Activated gamma-delta T cell treated with anti-CD3 and anti-CD28 coated beads, Interleukin-2, amount 50 U/mL, for 16 hours (primary cell): ENCODE data around the gene FBRSL1.
A peak's percentile ranks its signal among the peaks of the same experiment; 100 is the strongest.

Experiments
- DNase-seq: peaks from one replicate; pipeline ENCODE4 v3.0.0-alpha.2; 2020; ENCODE audit warnings: low read depth

Gene FBRSL1

DNA sequence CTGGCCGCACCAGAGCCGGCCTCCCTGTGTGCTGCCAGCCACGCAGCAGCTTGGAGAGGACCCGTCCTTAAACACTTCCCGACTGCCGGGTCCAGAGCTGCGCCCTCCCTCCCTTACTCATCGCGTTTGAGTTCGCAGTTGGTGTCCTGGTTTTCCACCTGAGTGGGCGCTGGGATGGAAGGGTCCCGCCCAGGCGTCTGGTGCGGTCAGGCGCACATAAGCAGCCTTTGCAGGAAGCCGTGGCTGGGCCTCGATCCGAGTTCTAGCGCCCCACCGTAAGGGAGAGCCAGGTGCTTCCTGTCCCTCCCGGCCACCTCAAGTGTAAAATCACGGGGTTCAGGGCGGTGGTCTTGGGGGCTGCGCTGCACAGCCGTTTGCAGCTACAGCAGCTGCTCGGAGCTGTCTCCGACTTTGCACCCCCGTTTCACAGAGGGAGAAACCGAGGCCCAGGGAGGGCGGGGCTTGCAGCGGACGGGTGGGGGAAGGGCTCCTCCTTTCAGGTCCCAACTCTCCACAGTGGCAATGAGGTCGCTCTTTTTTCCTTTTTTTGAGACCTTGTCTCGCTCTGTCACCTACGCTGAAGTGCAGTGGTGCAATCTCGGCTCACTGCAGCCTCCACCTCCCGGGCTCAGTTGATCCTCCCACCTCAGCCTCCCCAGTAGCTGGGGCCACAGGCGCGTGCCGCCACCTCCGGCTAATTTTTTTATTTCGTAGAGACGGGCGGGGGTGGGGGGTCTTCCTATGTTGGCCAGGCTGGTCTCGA lies 69.1 kb downstream of the FBRSL1 start:
- no peak for DNase-seq

DNA sequence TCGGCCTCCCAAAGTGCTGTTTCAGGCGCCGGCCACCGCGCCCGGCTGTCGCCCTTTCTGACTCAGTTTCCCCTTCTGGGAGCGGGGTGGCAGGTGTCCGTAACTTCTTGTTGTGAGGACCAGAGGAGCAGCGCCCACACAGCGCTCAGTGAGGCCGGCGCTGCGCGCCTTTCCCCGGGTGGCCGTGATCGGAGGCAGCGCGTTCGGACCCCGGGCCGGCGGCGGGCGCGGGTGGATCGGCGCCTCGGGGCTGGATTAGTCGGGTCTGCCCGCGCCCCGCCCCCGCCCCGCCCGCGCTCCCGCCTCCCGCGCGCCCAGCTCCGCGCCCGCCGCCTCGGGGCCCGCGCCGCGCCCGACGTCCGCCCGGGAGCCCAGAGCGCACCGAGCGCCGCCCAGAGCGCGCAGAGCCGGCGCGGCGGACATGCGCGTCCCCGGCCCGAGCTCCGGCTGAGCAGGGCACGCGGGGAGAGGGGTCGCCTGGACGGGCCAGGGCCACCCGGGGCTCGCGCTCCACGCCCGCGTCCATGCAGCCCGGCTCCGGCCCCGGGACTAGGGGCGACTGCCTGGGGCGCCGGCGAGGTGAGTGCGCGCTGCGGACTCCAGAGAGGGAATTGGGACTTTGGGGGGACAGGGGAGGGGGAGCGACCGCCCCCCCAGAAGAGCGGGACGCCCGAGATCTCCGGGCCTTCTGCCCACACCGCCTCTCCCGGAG lies 69.9 kb downstream of the FBRSL1 start:
- DNase-seq = no peak

DNA sequence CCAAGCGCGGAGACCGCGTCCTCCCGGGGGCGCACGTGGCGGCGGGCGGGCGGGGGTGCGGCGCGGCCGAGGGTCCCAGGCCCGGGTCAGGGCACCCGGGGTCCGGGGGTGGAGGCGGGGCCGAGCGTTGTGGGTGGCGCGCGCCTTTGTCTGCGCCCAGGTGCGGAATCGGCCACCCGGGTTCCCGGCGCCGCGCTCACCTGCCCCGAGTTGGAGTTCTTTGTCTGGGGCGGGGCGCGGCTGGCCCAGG lies 70.3 kb downstream of the FBRSL1 start:
- no peak for DNase-seq

DNA sequence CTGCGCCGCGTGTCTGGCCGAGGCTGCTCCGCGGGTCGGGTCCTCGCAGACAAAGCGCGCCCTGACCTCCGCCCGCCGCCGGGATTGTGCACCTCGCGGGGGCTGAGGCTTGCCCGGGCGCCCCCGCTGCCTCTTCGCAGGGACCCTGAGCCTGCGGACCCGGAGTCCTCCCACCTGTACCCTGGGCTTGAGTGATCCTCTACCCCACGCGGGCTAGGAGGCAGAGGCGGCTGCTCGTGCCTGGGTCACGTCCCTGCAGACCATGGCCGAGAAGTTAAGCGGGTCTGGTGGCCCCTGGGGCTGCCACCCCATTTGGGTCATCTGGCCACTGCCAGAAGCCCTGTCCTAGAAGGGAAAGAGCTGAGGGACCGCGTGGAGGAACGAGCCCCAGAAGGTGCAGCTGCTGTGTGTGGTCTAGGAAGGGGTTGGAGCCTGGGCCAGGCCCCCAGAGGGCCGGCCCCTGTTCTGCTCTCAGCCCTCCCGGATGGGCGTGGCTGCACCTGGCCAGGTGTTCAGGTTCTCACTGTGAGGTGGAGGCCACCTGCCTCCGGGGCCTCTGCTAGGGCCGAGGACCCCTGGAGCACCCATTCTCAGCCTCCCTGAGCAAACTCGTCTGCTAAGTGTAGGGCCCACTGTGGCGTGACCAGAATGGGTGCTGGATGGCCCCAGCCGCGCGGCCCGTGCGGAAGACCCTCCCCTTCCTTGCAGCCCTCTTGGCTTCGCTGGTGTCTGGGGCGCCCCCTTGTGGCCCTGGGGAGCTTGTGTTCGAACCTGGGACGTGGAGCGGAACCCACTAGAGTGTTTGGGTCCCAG lies 70.9 kb downstream of the FBRSL1 start:
- DNase-seq = peak; percentile 53
